Tibial nerve (tissue), 4 donors: ENCODE results near the gene CAPN13.

ENCODE experiments used
- EP300 ChIP-seq, 2 donors: sonication (generic); formaldehyde crosslinking; IDR thresholded peaks; one replicate each; pipeline ENCODE4 v1.6.1; 2017; ENCODE audit warnings: antibody characterized with exemption in 2 of 2, mild to moderate bottlenecking in 1 of 2
- POLR2A ChIP-seq, 2 donors: fragments of 450-650 bp; IDR thresholded peaks; one replicate each; pipeline ENCODE4 v1.6.1; 2017; ENCODE audit warnings: antibody characterized with exemption in 2 of 2, mild to moderate bottlenecking in 2 of 2, moderate library complexity in 2 of 2
- TF ChIP-seq, protein P1 (sequence below), 5 experiments: fragments of 200-600 bp in 3 of 5; fragments of 450-650 bp in 2 of 5; sonication (generic) in 3 of 5; IDR thresholded peaks; one replicate each; pipeline ENCODE4 v1.5.1; 2016 to 2019; ENCODE audit warnings: antibody characterized with exemption in 5 of 5, mild to moderate bottlenecking in 3 of 5, moderate library complexity in 2 of 5

DNA sequence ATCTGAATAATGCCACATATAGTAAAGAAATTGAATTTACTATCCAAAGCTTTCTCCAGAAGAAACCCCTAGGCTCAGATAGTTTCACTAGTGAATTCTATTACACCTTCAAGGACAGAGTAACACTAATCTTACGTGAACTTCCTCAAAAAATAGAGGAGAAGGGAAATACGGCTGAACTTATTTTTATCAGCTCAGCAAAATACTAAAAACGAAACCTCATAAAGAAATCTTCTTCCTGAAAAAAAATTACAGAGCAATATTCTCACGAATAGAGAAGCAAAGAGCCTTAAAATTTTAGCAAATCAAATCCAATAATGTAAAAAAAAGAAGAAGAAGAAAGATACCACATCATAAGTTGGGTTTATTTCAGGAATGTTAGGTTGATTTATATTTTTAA, 14.7 kb downstream of the CAPN13 start:
- TF ChIP-seq, protein P1, sequence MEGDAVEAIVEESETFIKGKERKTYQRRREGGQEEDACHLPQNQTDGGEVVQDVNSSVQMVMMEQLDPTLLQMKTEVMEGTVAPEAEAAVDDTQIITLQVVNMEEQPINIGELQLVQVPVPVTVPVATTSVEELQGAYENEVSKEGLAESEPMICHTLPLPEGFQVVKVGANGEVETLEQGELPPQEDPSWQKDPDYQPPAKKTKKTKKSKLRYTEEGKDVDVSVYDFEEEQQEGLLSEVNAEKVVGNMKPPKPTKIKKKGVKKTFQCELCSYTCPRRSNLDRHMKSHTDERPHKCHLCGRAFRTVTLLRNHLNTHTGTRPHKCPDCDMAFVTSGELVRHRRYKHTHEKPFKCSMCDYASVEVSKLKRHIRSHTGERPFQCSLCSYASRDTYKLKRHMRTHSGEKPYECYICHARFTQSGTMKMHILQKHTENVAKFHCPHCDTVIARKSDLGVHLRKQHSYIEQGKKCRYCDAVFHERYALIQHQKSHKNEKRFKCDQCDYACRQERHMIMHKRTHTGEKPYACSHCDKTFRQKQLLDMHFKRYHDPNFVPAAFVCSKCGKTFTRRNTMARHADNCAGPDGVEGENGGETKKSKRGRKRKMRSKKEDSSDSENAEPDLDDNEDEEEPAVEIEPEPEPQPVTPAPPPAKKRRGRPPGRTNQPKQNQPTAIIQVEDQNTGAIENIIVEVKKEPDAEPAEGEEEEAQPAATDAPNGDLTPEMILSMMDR (IDR thresholded peaks at IDR 0.05) = no peak
- TF ChIP-seq POLR2A (IDR thresholded peaks at IDR 0.05) (no peak), EP300 (IDR thresholded peaks at IDR 0.05) (no peak)
